HFFc6 (cell line): Measurements from ENCODE around the gene CYYR1. TPM values are rescaled to one million over a fixed set of nuclear protein-coding genes. Genes with fewer than 3 reads are reported as not detected.

Experiments
- DNase-seq: peaks from one replicate; pipeline ENCODE4 v3.0.0-alpha.2; 2018
- H3K27ac Mint-ChIP-seq: 2 replicates; pipeline ENCODE4 v1.8.0; 2020; ENCODE audit warnings: mild to moderate bottlenecking, mixed read lengths
- H3K27me3 Mint-ChIP-seq: 2 replicates; pipeline ENCODE4 v1.8.0; 2021; ENCODE audit warnings: mild to moderate bottlenecking, moderate library complexity, mixed read lengths; ENCODE audit not compliant: insufficient read depth
- H3K36me3 Mint-ChIP-seq: 2 replicates; pipeline ENCODE4 v1.8.0; 2021; ENCODE audit warnings: low read depth, mixed read lengths
- H3K4me1 Mint-ChIP-seq: 2 replicates; pipeline ENCODE4 v1.8.0; 2020; ENCODE audit warnings: low read depth, mixed read lengths
- H3K4me3 Mint-ChIP-seq: 2 replicates; pipeline ENCODE4 v1.8.0; 2020; ENCODE audit warnings: mild to moderate bottlenecking, moderate library complexity, mixed read lengths
- H3K9me3 Mint-ChIP-seq: 2 replicates; pipeline ENCODE4 v1.8.0; 2020; ENCODE audit warnings: mild to moderate bottlenecking, mixed read lengths
- CTCF ChIP-seq: fragments of 200-600 bp; sonication (generic); IDR thresholded peaks from 2 replicates; pipeline ENCODE4 v1.5.0; 2021; ENCODE audit warnings: antibody characterized with exemption, mild to moderate bottlenecking
- total RNA-seq, 6 experiments: library from RNA; stranded (reverse); fragmentation: NEBNext Ultra II Directional; extraction: Animal tissue kit (Norgen Biotek cat#: 25700); gene quantifications; 2 replicates in 1 of 6; 3 replicates in 5 of 6; pipeline ENCODE4 v1.2.3, GENCODE V29; 2021

Gene CYYR1
- total RNA-seq, 6 experiments from 2014 or later, result not detected

DNA sequence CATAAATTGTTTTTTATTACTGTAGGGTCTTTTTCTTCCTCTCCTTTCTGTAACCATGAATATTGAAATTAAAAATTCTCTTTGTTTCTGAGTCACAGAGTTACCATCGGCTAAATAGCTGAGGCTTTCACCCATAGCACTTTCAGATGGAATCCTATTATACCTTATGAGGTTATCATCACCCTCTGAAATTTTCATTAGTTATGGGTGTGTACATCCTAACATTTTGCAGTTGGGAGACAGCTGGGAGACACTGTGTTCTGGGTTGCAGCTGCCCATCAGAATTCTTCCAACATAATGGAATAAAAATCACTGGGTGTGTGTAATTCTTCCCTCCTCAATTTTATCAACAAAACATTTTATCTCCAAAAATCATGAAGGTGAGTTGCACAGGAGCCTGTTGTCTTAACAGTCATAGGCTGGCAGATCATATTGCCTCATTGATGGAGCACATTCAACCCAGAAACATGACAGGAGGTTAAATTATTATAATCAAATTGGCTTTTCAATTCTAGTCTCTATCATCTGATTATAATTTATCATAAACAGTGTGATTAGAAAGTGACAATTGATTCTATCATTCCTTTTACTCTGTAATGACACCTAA lies 17.4 kb downstream of the CYYR1 start:
- no peak overlapping the region for H3K4me3 Mint-ChIP-seq
- no peaks in the 10 kb centered on the region for H3K4me1 Mint-ChIP-seq
- H3K27me3 Mint-ChIP-seq, result no peaks in the 10 kb centered on the region; the same call in 1 of the 2 replicates
- H3K27ac Mint-ChIP-seq, result no peak overlapping the region
- H3K9me3 Mint-ChIP-seq, result peaks cover 4% of the 10 kb centered on the region; the same call in 1 of the 2 replicates
- H3K36me3 Mint-ChIP-seq, result no peaks in the 10 kb centered on the region; the same call in 1 of the 2 replicates
- no peak for DNase-seq
- no peak for TF ChIP-seq CTCF

DNA sequence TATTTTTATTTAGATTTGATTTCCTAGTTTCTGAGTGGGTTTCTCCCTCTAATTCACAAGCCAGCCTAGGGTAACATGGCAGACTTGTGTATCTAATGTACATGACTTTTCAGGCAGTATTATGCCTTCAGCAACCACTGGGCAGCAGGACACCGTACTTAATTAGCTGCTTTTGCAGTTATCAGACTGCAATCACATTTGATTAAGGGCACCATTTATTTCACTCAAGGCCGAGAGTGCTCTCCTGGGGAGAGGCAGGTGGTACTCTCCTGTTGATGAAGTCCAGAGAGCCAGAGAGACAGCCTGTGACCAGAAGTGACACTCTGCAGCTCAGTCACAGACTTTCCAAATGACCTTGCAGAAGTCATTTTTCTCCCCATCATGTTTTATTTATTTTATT lies 18.7 kb downstream of the CYYR1 start:
- DNase-seq, result no peak
- Mint-ChIP-seq H3K27ac (no peak overlapping the region), H3K27me3 (no peaks in the 10 kb centered on the region; the same call in 1 of the 2 replicates), H3K4me3 (no peak overlapping the region), H3K36me3 (no peaks in the 10 kb centered on the region; the same call in 1 of the 2 replicates), H3K4me1 (no peaks in the 10 kb centered on the region), H3K9me3 (peaks cover 4% of the 10 kb centered on the region; the same call in 1 of the 2 replicates)
- no peak for TF ChIP-seq CTCF

- H3K9me3 Mint-ChIP-seq, result peaks cover 4% of the 10 kb centered on the region; the same call in 1 of the 2 replicates
- no peaks in the 10 kb centered on the region; the same call in 1 of the 2 replicates for H3K27me3 Mint-ChIP-seq
- H3K27ac Mint-ChIP-seq, result no peak overlapping the region
- no peak overlapping the region for H3K4me3 Mint-ChIP-seq
- no peaks in the 10 kb centered on the region for H3K4me1 Mint-ChIP-seq
- no peak for DNase-seq
- TF ChIP-seq CTCF, result no peak
- no peaks in the 10 kb centered on the region; the same call in 1 of the 2 replicates for H3K36me3 Mint-ChIP-seq
Measured at GRCh38 chr21:26553898-26554297, 19.2 kb downstream of the CYYR1 start.

- DNase-seq, result no peak
- H3K36me3 Mint-ChIP-seq, result no peaks in the 10 kb centered on the region
- H3K27ac Mint-ChIP-seq, result no peak overlapping the region
- H3K9me3 Mint-ChIP-seq, result peaks cover 8% of the 10 kb centered on the region
- H3K27me3 Mint-ChIP-seq, result no peaks in the 10 kb centered on the region
- no peak for TF ChIP-seq CTCF
- H3K4me3 Mint-ChIP-seq, result no peak overlapping the region
- no peaks in the 10 kb centered on the region for H3K4me1 Mint-ChIP-seq
Measured at GRCh38 chr21:26550326-26550725, 22.8 kb downstream of the CYYR1 start.

GRCh38 chr21:26546446-26547097 lies 26.5 kb downstream of the CYYR1 start:
- H3K27me3 Mint-ChIP-seq, result no peaks in the 10 kb centered on the region
- no peaks in the 10 kb centered on the region for H3K4me1 Mint-ChIP-seq
- H3K27ac Mint-ChIP-seq, result no peak overlapping the region
- H3K9me3 Mint-ChIP-seq, result peaks cover 8% of the 10 kb centered on the region
- no peak for TF ChIP-seq CTCF
- no peak overlapping the region for H3K4me3 Mint-ChIP-seq
- no peak for DNase-seq
- H3K36me3 Mint-ChIP-seq, result no peaks in the 10 kb centered on the region
